ENCODE results near the gene SLC23A2. TPM values are rescaled to one million over a fixed set of nuclear protein-coding genes. Genes with fewer than 3 reads are reported as not detected.

Gene SLC23A2
- total RNA-seq, 2 experiments from 2014 or later = 16.0 to 16.2 TPM

DNA sequence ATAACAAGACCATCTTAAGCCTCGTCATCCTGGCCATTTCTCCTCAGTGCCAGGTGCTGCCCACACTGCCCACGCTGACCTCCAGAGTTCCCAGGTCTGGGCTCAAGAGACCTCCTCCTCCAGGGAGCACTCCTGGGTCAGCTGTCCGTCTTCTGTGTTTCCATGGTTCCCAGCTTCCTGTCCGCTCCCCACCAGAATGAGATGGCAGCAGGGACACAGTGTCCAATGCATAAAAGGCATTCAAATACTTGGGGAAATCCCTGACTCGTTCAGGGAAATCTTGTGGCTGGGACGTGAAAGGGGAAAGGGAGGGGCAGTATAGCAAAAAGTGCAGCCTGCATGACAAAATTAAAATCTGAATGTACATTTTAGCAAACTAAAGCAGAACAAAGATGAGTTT is 54.3 kb downstream of the SLC23A2 start:
- DNase-seq = peak; percentile 47
- Mint-ChIP-seq H3K9me3 (no peaks in the 10 kb centered on the region), H3K36me3 (ENCODE audit: low read depth) (peaks cover 1% of the 10 kb centered on the region), H3K27me3 (no peaks in the 10 kb centered on the region), H3K4me3 (no peak overlapping the region), H3K27ac (no peak overlapping the region), H3K4me1 (ENCODE audit: low read depth) (peaks cover 37% of the 10 kb centered on the region)
- POLR2A ChIA-PET = no interaction called here
- intact Hi-C loops (cut with micrococcal nuclease) = no loop called here
- peak; percentile 64 for ATAC-seq
- TF ChIP-seq, protein P1, sequence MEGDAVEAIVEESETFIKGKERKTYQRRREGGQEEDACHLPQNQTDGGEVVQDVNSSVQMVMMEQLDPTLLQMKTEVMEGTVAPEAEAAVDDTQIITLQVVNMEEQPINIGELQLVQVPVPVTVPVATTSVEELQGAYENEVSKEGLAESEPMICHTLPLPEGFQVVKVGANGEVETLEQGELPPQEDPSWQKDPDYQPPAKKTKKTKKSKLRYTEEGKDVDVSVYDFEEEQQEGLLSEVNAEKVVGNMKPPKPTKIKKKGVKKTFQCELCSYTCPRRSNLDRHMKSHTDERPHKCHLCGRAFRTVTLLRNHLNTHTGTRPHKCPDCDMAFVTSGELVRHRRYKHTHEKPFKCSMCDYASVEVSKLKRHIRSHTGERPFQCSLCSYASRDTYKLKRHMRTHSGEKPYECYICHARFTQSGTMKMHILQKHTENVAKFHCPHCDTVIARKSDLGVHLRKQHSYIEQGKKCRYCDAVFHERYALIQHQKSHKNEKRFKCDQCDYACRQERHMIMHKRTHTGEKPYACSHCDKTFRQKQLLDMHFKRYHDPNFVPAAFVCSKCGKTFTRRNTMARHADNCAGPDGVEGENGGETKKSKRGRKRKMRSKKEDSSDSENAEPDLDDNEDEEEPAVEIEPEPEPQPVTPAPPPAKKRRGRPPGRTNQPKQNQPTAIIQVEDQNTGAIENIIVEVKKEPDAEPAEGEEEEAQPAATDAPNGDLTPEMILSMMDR (IDR thresholded peaks at IDR 0.05) = no peak
- CTCF ChIA-PET = interaction anchor here (1.2 kb wide), 1 partner anchor 9 kb away, joined by 9 read pairs; no protein-coding TSS in a partner anchor

DNA sequence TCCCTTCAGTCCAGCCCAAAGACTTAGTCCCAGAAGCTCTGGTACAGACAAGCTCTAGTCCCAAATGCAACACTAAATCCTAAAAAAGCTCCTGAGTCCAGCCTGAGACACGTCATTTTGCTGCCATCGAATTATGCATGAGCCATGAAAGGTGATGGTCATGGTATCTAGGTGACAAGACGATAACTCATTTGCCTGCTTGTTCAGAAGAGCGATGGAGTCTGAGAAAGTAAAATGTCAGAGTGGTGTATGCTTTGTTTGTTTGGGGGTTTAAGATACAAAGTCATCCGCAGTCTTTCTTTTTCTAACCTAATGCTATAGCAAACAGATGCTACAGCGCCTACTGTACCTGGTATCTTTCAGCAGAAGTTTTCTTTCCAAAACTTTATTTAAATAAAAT is 54.7 kb downstream of the SLC23A2 start:
- CTCF ChIA-PET = no interaction called here
- POLR2A ChIA-PET = no interaction called here
- TF ChIP-seq, protein P1 (IDR thresholded peaks at IDR 0.05) = no peak

DNA sequence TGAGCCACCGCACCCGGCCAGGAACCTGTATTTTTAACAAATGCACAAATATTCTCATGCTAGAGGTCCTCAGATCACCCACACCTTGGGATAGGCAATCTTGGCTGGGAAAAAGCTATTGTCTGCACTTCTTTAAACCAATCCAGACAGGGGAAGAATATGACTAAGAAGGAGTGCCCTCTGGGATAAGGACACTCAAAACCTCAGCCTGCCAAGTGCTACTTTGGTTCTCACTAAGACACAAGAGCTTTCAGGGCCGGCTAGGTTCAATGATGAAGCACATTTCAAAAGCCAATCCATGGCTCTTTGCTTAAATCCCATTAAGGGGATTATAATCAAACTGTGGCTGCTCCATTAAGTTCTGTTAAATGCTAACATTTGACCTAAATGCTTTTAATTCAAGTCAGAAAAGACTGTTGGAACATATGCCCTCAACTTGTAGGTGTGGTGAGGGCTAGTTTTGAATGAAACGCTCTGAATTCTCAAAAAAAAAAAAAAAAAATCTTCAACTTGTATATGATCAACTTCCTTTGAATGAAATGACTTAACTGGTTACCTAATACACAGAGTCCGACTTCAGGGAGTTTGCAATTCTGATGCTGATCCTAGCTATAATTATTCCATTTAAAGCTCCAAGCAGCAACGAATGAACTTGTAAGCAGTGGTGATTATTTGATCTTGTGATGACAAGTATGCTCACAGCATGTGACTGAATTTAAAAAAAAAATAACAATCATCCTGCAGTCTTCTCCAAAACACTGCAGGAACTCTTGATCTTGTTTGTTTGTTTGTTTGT is 56.6 kb downstream of the SLC23A2 start:
- Mint-ChIP-seq H3K36me3 (ENCODE audit: low read depth) (no peaks in the 10 kb centered on the region), H3K4me3 (no peak overlapping the region), H3K27ac (no peak overlapping the region), H3K9me3 (no peaks in the 10 kb centered on the region), H3K4me1 (ENCODE audit: low read depth) (peaks cover 30% of the 10 kb centered on the region), H3K27me3 (no peaks in the 10 kb centered on the region)
- ChIA-PET POLR2A (interaction anchor here (0.7 kb wide), 1 partner anchor 55 kb away, joined by 5 read pairs; no protein-coding TSS in a partner anchor), CTCF (no interaction called here)
- intact Hi-C loops (cut with micrococcal nuclease) = no loop called here
- ATAC-seq (no peak), DNase-seq (no peak)
- TF ChIP-seq, protein P1 (IDR thresholded peaks at IDR 0.05) = no peak

More for the DNA sequence above, 54.7 kb downstream of the SLC23A2 start:
- H3K27me3 Mint-ChIP-seq = no peaks in the 10 kb centered on the region
- no peak overlapping the region for H3K27ac Mint-ChIP-seq
- ATAC-seq = no peak
- H3K9me3 Mint-ChIP-seq = no peaks in the 10 kb centered on the region
- no peak for DNase-seq
- H3K4me1 Mint-ChIP-seq (ENCODE audit: low read depth) = peaks cover 40% of the 10 kb centered on the region
- H3K36me3 Mint-ChIP-seq (ENCODE audit: low read depth) = peaks cover 1% of the 10 kb centered on the region
- intact Hi-C loops (cut with micrococcal nuclease) = no loop called here
- H3K4me3 Mint-ChIP-seq = no peak overlapping the region

DNA sequence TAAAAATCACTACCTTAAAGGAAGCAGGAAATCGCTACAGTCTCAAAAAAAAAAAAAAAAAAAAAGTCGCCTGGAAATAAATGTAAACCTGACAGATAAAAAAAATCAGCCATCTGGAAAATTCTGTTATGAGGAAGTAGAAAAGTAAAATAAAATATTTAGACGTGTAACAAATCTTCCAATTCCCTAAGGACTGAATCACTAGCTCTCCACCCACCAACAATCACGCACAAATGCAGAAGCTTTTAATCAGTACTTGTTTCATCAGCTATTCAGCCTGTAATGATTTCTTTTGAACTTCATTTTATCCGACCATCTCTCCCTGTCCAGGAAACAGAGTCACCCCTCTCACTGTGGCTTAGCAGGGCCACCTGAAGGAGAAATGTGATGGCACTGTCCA is 59.0 kb downstream of the SLC23A2 start:
- no peaks in the 10 kb centered on the region for H3K36me3 Mint-ChIP-seq (ENCODE audit: low read depth)

More for the DNA sequence above, 59.0 kb downstream of the SLC23A2 start:
- ChIA-PET POLR2A (interaction anchor here (1.6 kb wide), 1 partner anchor 24 kb away, joined by 5 read pairs; no protein-coding TSS in a partner anchor), CTCF (interaction anchor here (1.1 to 1.9 kb wide), 4 partner anchors 13 to 202 kb away, joined by 3 to 13 read pairs (median 4); no protein-coding TSS in a partner anchor)
- no peak for ATAC-seq
- no peaks in the 10 kb centered on the region for H3K27me3 Mint-ChIP-seq
- H3K4me3 Mint-ChIP-seq = no peak overlapping the region
- no peak overlapping the region for H3K27ac Mint-ChIP-seq
- no peak for DNase-seq
- intact Hi-C loops (cut with micrococcal nuclease) = no loop called here
- peaks cover 16% of the 10 kb centered on the region for H3K4me1 Mint-ChIP-seq (ENCODE audit: low read depth)
- H3K9me3 Mint-ChIP-seq = no peaks in the 10 kb centered on the region
- TF ChIP-seq, protein P1 (IDR thresholded peaks at IDR 0.05) = no peak
